T-helper 9 cell (primary cell): Measurements from ENCODE around the gene RRP8.

Experiments
- DNase-seq: peaks from one replicate; pipeline ENCODE4 v3.0.0-alpha.2; 2020

RRP8 gene

GRCh38 chr11:6599449-6599848 is 4.0 kb downstream of the RRP8 start:
- DNase-seq = no peak

DNA sequence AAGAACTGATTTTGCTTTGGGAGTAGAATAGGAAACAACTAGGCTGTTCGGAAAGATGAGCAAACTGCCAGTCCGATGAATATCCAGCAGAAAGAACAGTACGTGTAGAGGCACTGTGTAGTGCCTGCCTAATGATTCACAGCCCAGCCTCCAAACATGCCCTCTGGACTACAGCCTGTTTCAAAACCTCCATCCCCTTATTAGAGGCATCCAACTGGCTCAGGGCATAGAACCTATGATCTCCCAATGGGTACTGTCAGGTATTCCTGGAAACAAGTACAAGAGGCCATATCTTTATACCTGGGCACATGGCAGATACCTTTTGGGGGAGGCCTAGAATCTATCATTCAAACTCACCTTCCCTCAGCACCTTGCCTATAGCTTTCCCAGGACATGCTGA is 4.9 kb downstream of the RRP8 start:
- DNase-seq = no peak

GRCh38 chr11:6596239-6596877 is 7.1 kb downstream of the RRP8 start:
- DNase-seq = no peak

- no peak for DNase-seq
These were observed 9.2 kb downstream of the RRP8 start for GRCh38 chr11:6594142-6594768.

- DNase-seq = no peak
These were observed 15.4 kb downstream of the RRP8 start for GRCh38 chr11:6588018-6588417.

DNA sequence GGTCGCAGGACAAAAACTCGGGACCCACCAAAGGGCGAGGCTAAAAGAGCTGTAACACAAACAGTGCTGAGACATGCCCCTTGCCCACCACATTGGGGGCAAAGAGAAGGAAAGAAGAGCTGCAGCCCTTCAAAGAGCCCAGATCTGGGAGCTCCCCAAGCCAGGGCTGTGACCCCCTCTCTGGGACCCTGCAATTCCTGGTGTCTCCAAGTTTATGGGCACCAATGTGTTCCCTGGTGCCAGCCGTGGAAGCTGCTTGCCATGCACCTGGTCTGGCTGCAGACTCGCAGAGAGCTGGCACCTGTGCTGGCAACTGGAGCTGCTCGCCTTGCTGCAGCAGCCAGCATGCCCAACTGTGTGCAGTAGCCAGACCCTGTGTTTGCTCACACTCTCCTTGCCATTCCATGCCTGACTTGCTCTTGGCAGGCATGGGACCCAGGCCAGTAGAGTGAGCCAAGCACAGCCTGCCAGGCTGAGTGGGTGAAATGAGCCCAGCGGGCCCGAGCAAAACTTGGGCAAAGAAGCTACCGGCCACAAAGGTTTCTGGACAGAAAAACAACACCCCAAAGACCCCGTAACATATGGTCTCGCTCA is 16.0 kb downstream of the RRP8 start:
- no peak for DNase-seq

DNA sequence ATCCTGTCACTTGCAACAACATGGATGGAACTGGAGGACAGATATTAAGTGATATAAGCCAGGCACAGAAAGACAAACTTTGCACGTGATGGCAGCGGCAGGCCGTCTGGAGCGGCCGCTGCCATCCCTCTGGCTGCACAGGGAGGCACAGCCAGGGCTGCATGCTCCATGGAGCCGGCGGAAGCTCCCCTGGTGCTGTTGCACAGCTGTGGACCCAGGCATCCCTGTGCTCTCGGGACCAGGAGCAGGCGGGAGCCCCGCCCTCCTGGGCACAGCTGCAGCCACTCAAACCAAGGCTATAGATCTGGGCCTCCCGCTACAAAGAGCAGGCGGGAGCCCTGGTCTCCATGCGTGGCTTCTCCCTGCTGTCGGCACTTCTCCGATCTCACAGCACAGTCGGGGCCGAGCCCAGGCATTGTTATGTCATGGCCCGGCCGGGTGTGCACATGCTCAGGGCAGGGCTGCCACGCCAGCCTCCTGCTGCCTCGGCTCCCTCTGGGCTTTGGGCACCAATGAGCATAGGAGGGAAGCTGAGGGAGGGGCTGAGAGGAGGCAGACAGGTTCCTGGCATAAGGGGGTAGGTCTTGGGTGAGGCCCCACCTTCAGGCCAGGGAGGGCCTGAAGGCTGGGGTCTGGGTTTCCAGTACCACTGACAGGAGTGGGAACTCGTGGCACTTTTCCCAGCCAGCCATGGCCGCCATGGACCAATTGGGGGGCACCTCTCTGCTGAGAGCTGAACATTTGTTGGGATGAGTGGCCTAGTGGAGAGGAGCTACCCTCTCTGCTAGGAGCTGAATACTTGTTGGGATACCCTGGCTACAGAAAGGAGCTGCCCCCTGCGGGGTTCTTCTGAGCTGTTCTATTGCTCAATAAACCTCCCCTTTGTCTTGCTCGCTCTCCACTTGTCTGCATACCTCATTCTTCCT is 16.7 kb downstream of the RRP8 start:
- DNase-seq = no peak

DNA sequence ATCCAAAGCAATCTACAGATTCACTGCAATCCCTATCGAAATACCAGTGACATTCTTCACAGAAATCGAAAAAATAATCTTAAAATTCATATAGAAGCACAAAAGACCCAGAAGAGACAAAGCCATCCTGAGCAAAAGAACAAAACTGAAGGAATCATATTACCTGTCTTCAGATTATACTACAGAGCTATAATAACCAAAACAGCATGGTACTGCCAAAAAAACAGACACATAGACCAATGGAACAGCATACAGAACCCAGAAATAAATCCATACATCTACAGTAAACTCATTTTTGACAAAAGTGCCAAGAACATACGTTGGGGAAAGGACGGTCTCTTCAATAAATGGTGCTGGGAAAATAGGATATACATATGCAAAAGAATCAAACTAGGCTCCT is 18.9 kb downstream of the RRP8 start:
- DNase-seq = no peak

DNA sequence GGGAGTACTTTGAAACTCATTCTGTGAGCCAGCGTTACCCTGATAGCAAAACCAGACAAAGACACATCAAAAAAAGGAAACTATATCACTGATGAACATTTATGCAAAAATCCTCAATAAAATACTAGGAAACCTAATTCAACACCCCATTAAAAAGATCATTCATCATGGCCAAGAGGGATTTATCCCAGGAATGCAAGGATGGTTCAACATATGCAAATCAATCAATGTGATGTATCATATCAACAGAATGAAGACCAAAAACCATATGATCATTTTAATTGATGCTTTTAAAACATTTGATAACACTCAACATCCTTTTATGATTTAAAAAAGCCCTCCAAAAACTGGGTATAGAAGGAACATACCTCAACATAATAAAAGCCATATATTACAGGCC is 19.8 kb downstream of the RRP8 start:
- DNase-seq = no peak

GRCh38 chr11:6579681-6580080 is 23.7 kb downstream of the RRP8 start:
- no peak for DNase-seq

DNA sequence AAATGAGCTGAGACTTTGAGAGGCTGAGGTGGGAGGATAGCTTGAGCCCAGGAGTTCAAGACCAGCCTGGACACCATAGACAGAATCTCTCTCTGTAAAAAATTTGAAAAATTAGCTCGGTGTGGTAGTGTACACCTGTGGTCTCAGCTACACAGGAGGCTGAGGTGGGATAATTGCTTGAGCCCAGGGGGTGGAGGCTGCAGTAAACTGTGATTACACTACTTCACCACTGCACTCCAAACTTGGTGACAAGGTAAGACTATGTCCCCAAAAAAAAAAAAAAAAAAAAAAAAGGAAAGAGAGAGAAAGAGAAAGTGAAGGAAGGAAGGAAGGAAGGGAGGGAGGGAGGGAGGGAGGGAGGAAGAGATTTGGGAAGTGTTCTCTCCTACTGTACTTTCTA is 25.3 kb downstream of the RRP8 start:
- no peak for DNase-seq

DNA sequence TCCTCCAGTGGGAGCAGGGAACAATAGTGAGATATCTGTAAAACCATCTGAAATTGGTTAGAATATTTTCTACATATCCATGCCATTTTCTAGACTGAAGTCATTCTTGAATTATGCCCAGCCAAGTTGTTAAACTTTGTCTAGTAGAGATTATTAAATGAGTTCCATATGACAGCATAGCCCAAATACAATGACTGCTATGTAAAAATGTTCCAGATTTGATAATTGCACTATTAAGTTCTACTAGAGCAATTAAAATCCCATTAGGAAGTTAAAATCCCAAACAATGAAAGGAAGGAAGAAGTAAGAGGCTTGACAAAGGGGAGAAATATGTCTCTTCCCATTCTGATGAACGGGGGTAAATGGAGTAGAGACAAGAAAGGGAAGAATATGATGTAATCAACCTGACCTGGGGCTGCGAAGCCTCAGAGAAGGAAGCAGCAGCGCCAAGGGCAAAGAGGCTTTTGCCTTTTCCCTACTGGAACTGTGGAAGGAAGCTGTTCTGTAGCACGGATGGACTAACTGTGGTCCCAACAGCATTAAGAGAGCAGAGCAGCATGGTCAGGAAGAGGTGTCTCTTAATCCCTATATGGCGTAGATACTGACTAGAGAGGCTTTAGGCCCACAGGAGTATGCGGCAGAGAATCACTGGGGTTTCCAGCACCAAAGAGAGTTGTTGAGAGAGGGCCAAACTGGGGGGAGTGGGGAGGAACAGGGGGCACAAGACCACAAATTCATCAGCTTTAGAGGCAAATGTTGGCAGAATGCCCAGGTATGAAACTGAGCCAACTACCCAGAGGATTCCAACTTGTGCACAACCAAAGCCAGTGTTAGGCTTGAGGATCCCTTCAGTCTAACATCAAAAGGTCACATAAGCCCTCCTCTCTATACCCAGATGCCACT is 26.7 kb downstream of the RRP8 start:
- DNase-seq = no peak

GRCh38 chr11:6574816-6575715 is 28.4 kb downstream of the RRP8 start:
- no peak for DNase-seq

DNA sequence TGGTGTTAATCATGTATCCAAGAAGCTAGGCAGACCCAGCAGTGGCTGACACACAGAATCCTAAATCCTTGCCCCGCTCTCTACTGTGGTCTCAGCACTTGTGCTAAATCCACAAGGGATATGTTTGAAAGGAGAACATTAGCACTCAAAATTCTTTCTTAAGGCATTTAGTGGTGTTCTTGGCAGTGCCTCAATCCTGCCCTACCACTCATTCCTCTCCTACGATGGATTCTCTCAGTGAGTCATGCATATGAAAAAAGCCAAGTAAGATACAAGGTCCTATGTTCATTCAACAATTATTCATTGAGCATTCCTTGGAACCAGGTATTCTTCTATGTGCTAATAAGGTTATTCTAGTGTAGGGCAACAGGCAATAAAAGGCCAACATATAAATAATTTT is 31.2 kb downstream of the RRP8 start:
- no peak for DNase-seq

GRCh38 chr11:6571434-6572008 is 31.9 kb downstream of the RRP8 start:
- no peak for DNase-seq

DNA sequence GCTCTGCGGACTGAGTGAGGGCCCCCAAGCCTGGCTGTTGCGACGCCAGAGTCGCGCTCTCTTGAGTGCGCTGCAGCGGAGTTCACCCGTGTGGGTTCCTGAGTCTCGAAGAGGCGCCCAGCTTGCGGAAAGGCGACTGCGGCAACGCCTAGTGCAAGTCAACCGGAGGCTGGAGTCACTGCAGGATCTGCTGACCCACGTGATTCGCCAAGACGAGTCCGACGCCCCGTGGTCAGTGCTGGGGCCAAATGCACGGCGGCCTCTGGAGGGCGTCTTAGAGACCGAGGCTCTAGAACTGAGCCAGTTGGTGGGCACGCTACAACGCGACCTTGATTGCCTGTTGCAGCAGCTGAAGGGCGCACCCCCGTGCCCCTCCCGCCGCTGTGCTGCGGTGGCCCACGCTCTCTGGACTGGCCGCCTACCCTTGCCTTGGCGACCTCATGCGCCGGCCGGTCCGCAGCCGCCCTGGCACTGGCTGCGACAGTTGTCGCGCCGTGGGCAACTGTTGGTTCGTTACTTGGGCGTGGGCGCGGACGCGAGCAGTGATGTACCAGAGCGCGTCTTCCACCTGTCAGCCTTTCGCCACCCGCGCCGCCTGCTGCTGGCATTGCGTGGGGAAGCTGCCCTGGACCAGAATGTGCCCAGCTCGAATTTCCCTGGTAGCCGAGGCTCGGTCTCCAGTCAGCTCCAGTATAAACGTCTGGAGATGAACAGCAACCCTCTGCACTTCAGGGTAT is 32.6 kb downstream of the RRP8 start:
- DNase-seq = no peak

DNA sequence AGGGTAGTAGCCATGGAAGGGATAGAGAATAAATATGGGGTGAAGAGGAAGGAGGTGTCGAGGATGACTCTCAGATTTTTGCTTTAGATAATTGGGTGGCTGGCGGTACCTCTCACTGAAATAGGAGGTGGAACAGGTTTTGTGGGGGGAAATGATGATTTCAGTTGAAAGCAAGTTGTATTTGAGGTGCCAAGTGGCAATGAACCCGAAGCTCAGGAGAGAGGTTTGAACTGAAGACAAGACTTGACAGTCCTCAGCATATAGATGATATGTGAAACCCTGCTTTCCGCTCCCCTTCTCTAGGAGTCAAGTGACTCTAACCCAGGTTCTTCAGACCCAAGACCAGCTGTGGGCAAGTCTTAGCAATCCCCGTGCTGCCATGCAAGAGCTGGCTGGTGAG is 33.7 kb downstream of the RRP8 start:
- no peak for DNase-seq

- no peak for DNase-seq
These were observed 35.1 kb downstream of the RRP8 start for GRCh38 chr11:6568191-6568918.

GRCh38 chr11:6567371-6567745 is 36.1 kb downstream of the RRP8 start:
- DNase-seq = no peak
